ENCODE measurements around the gene DCC.

The DCC gene

DNA sequence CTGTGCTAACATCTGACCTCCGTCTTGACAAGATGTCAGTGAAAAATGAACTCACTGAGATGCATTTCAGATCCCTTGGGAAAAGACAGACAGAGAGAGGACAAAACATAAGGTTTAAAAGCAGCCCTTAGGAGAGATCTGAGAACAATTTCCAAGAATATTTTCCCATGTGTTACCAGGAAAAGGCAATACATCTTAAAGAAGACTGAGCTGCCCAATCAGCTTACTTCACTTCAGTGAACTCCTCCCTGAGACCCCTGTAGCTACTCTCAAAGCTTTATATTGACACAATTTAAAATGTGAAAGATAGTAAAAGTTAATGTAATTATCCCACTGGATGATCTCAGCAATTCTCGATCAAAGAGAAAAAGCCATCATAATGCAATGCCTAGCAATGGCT lies 505.0 kb downstream of the DCC start:
- TF ChIP-seq NFRKB (IDR thresholded peaks at IDR 0.05) (no peak), ZNF384 (IDR thresholded peaks at IDR 0.05) (no peak), FOXA1 (IDR thresholded peaks at IDR 0.05) (no peak), ARNT (IDR thresholded peaks at IDR 0.05) (no peak)
- ChIA-PET POLR2A (no interaction called here), CTCF (no interaction called here)
- DNase-seq (ENCODE audit: extremely low spot score), result no peak

DNA sequence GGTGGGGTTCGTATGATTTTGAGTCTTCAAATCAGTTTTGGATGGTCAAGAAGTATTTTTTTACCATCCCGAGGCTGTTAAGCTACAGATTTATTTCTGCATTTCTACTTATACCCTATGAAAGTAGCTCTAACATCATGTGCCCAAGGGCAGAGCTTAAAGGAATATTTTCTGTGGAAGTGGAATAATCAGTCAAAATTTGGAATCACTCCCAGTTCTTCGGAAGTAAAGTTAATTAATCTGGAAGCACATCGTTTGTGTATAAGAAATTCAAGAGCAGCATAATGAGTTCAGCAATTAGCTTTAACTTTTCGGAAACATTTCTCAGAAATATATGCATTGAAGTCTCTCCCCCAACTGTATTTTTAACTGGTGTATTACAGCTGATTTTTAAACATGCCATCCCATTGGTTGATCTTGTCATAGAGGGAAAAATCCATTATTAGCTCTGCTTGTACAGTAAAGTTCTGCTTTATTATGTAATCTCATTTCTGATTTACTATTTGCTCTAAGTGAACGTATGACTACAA lies 510.1 kb downstream of the DCC start:
- ChIA-PET CTCF (no interaction called here), POLR2A (no interaction called here)

DNA sequence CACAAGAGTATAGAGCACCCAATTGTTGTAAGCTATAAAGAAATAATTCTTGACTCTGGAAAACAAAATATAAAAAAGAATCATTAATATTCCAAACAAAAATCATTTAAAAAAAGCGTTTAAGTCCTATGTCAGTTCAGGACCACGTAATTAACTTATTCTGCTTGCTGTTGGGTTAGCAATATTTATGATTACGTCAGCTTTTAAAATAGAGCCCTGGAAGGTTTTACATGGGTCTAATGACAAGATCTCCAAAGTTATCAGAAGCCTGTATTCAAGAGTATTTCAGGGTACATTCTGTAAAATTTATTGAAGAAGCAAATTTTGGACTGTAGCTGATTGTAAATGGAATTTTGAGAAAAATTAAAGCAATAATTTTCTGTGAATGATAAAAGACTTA lies 521.6 kb downstream of the DCC start:
- ChIA-PET POLR2A (no interaction called here), CTCF (no interaction called here)
- DNase-seq (ENCODE audit: extremely low spot score), result no peak
- TF ChIP-seq HDGF (IDR thresholded peaks at IDR 0.05; ENCODE audit: borderline replicate concordance), result no peak
- no peak for TF ChIP-seq FOXA1 (IDR thresholded peaks at IDR 0.05)
- TF ChIP-seq ELF4 (IDR thresholded peaks at IDR 0.05), result no peak
- TF ChIP-seq ZNF384 (IDR thresholded peaks at IDR 0.05), result no peak
- TF ChIP-seq FOXK2 (IDR thresholded peaks at IDR 0.05), result no peak
- TF ChIP-seq, protein P1, sequence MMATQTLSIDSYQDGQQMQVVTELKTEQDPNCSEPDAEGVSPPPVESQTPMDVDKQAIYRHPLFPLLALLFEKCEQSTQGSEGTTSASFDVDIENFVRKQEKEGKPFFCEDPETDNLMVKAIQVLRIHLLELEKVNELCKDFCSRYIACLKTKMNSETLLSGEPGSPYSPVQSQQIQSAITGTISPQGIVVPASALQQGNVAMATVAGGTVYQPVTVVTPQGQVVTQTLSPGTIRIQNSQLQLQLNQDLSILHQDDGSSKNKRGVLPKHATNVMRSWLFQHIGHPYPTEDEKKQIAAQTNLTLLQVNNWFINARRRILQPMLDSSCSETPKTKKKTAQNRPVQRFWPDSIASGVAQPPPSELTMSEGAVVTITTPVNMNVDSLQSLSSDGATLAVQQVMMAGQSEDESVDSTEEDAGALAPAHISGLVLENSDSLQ (IDR thresholded peaks at IDR 0.05), result no peak
- no peak for TF ChIP-seq LEF1 (IDR thresholded peaks at IDR 0.05; ENCODE audit: borderline replicate concordance)

More for the DNA sequence above, 510.1 kb downstream of the DCC start:
- no peak for DNase-seq (ENCODE audit: extremely low spot score)
- TF ChIP-seq FOXA1 (IDR thresholded peaks at IDR 0.05) (no peak), TARDBP (IDR thresholded peaks at IDR 0.05) (no peak)

DNA sequence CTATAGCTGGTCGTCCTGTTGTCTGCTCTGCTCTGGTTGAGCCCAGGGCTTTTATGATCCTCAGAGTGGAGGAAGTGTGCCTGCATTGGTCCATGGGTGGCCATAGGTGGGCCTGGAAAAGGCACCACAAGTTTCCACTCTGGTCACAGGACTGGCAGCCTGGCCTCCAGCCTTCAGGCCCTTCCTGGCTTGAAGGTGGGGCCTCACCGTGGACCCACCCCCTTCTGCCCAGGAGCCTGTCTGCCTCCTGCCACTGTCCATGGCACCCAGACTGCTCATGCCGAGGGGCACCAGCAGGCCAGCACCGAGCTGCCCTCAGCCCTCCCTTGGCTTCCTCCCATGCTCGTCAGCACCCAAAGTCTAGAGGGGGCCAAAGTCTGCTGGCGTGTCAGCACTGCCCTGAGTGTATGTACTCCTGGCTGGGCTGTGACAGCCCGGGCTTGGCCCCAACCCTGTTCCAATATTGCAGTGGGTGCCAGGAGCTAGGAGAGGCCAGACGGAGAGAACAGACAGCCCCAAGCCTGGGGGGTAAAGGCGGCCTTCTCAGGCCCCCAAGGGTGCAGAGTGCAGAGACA lies 529.4 kb downstream of the DCC start:
- no peak for TF ChIP-seq SUZ12 (IDR thresholded peaks at IDR 0.05)
- TF ChIP-seq TARDBP (IDR thresholded peaks at IDR 0.05), result no peak
- TF ChIP-seq BHLHE40 (IDR thresholded peaks at IDR 0.05; ENCODE audit: borderline replicate concordance), result no peak
- no peak for TF ChIP-seq ARNT (IDR thresholded peaks at IDR 0.05)
- TF ChIP-seq LEF1 (IDR thresholded peaks at IDR 0.05; ENCODE audit: borderline replicate concordance), result no peak
- no peak for TF ChIP-seq ZNF384 (IDR thresholded peaks at IDR 0.05)
- no peak for TF ChIP-seq FOXK2 (IDR thresholded peaks at IDR 0.05)
- TF ChIP-seq CTBP1 (IDR thresholded peaks at IDR 0.05; ENCODE audit: borderline replicate concordance), result no peak
- TF ChIP-seq NFRKB (IDR thresholded peaks at IDR 0.05), result no peak
- DNase-seq (ENCODE audit: extremely low spot score), result no peak
- ChIA-PET CTCF (no interaction called here), POLR2A (no interaction called here)

DNA sequence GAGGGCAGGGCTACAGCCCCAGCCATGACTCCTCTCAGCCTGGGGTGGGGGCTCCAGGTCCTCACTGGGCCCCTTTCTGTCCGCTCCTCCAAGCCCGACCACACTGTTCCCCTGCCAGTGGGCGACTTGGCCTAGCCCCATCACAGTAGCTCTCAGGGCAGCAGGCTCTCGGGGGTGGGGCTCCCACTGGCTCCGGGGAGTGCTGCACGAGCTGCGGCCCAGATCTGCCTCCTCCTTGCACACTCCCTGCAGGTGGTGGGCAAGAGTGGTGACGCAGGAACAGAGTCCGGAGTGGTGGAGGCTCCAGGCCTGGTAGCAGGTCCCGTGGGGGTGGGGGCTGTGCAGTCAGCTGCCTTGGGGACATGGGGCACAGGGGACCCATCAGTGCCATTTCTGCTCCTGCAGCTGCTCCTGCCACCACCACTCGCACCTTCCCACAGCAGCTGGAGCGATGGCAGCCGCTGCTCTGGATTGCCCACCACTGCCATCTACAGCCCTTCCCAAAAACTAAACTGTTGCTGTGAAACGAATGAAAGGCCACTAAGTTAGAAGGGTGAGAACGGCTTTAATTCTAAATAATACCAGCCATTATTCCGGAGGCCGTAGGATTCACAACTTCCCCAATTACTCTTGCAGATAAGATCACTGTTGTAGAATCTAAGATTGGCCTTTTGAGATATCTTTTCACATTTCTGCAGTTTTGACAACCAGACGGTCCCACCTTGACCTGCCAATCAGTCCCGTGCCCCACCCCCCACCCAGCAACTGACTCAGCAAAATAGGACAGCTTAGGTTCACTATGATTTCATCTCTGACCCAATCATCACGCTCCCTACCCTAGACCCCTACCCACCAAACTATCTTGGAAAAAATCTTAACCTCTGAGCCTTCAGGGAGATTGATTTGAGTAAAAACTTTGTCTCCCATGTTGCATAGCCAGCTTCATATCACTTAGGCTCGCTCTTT lies 530.2 kb downstream of the DCC start:
- TF ChIP-seq BHLHE40 (IDR thresholded peaks at IDR 0.05; ENCODE audit: borderline replicate concordance), result no peak
- no peak for TF ChIP-seq FOXM1 (IDR thresholded peaks at IDR 0.05; ENCODE audit: borderline replicate concordance)
- TF ChIP-seq LEF1 (IDR thresholded peaks at IDR 0.05; ENCODE audit: borderline replicate concordance), result no peak
- TF ChIP-seq ZNF384 (IDR thresholded peaks at IDR 0.05), result no peak
- no peak for TF ChIP-seq L3MBTL2 (conservative IDR thresholded peaks at IDR 0.05)
- no peak for TF ChIP-seq SP1 (IDR thresholded peaks at IDR 0.05)
- CTCF ChIA-PET, result no interaction called here
- POLR2A ChIA-PET, result no interaction called here
- no peak for DNase-seq (ENCODE audit: extremely low spot score)

DNA sequence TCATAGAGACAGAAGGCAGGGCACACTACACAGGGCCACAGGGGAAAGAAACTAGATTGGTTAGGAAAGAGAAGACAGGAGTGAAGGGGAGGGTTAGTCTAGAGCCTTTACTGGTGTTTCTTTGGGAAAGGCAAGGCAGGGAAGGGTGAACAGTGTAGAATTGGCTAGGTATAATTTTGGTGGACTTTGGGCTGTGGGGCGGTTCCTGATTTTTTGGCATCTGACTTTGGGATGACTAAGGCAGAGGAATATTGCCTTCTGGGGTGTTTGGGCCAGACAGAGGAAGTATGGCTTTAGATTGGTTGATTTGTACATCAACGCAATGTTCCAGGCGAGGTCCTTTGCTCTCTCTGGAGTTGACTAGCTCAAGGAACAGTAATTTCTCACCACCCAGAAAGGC lies 534.8 kb downstream of the DCC start:
- DNase-seq (ENCODE audit: extremely low spot score), result no peak
- no peak for TF ChIP-seq ELF4 (IDR thresholded peaks at IDR 0.05)
- TF ChIP-seq ARNT (IDR thresholded peaks at IDR 0.05), result no peak
- no peak for TF ChIP-seq SP1 (IDR thresholded peaks at IDR 0.05)
- no peak for TF ChIP-seq NFRKB (IDR thresholded peaks at IDR 0.05)
- TF ChIP-seq FOXM1 (IDR thresholded peaks at IDR 0.05; ENCODE audit: borderline replicate concordance), result no peak
- no peak for TF ChIP-seq TARDBP (IDR thresholded peaks at IDR 0.05)
- CTCF ChIA-PET, result no interaction called here

DNA sequence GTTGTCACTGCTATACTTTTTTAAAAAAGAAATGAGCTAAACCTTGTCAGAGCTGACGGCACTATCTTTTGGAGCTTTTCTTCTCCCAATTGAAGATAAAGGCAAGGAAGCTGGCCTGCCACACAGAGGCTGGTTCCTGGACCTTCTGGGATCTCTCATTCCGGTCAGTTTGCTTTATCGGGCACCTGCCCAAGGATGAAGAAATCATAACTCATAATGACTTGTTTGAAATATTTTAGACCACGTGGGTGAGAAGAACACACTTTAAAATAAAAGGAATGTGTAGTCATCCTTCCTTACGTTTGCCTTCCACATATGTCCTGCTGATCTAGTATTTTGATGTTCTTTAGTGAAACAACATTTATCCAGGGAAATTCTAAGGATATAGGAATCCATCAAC lies 535.7 kb downstream of the DCC start:
- DNase-seq (ENCODE audit: extremely low spot score), result no peak
- TF ChIP-seq, protein P1 (IDR thresholded peaks at IDR 0.05), result no peak
- TF ChIP-seq FOXM1 (IDR thresholded peaks at IDR 0.05; ENCODE audit: borderline replicate concordance), result no peak
- TF ChIP-seq ZNF384 (IDR thresholded peaks at IDR 0.05), result no peak
- no peak for TF ChIP-seq LEF1 (IDR thresholded peaks at IDR 0.05; ENCODE audit: borderline replicate concordance)
- TF ChIP-seq TARDBP (IDR thresholded peaks at IDR 0.05), result no peak
- no peak for TF ChIP-seq ELF4 (IDR thresholded peaks at IDR 0.05)
- TF ChIP-seq HDGF (IDR thresholded peaks at IDR 0.05; ENCODE audit: borderline replicate concordance), result no peak
- TF ChIP-seq SUZ12 (IDR thresholded peaks at IDR 0.05), result no peak
- TF ChIP-seq FOXA1 (IDR thresholded peaks at IDR 0.05), result no peak
- TF ChIP-seq SP1 (IDR thresholded peaks at IDR 0.05), result no peak
- no peak for TF ChIP-seq BHLHE40 (IDR thresholded peaks at IDR 0.05; ENCODE audit: borderline replicate concordance)
- TF ChIP-seq NFRKB (IDR thresholded peaks at IDR 0.05), result no peak
- no peak for TF ChIP-seq ARNT (IDR thresholded peaks at IDR 0.05)
- no peak for TF ChIP-seq L3MBTL2 (conservative IDR thresholded peaks at IDR 0.05)
- no peak for TF ChIP-seq FOXK2 (IDR thresholded peaks at IDR 0.05)
- no peak for TF ChIP-seq CTBP1 (IDR thresholded peaks at IDR 0.05; ENCODE audit: borderline replicate concordance)
- CTCF ChIA-PET, result no interaction called here
- POLR2A ChIA-PET, result no interaction called here

More for the DNA sequence above, 534.8 kb downstream of the DCC start:
- POLR2A ChIA-PET, result no interaction called here

Measured in HEK293T (cell line).